ENCODE data around the gene RNF222. TPM values are rescaled to one million over a fixed set of nuclear protein-coding genes. Genes with fewer than 3 reads are reported as not detected.

RNF222 gene
- total RNA-seq, 4 donors from 2014 or later = 0.15 to 0.23 TPM; not detected in 2

DNA sequence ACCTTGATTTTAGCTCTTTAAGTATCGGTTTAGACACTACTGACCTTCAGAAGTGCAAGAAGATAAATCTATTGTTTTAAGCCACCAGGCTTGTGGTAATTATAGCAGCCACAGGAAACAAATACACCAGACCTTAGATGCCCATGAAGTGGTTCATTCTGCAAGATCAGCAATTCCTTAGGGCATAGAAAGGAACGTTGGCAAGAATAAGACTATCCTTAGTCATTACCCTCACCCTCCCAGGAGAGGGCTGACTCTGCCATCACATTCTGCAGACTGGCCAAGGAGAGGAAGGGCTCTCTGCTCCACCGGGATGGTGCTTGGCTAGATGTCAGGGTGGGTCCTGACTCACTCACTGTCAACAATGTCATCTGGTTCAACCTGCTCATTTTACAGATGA, 23.9 kb upstream of the RNF222 start:
- no peak overlapping the region for H3K27ac ChIP-seq
- no peak overlapping the region for H3K4me3 ChIP-seq
- no peaks in the 10 kb centered on the region for H3K36me3 ChIP-seq
- ATAC-seq = no peak
- TF ChIP-seq POLR2A (IDR thresholded peaks at IDR 0.05) = no peak
- no peak for TF ChIP-seq POLR2AphosphoS5 (IDR thresholded peaks at IDR 0.05)
- TF ChIP-seq, protein P1, sequence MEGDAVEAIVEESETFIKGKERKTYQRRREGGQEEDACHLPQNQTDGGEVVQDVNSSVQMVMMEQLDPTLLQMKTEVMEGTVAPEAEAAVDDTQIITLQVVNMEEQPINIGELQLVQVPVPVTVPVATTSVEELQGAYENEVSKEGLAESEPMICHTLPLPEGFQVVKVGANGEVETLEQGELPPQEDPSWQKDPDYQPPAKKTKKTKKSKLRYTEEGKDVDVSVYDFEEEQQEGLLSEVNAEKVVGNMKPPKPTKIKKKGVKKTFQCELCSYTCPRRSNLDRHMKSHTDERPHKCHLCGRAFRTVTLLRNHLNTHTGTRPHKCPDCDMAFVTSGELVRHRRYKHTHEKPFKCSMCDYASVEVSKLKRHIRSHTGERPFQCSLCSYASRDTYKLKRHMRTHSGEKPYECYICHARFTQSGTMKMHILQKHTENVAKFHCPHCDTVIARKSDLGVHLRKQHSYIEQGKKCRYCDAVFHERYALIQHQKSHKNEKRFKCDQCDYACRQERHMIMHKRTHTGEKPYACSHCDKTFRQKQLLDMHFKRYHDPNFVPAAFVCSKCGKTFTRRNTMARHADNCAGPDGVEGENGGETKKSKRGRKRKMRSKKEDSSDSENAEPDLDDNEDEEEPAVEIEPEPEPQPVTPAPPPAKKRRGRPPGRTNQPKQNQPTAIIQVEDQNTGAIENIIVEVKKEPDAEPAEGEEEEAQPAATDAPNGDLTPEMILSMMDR (IDR thresholded peaks at IDR 0.05) = no peak
- TF ChIP-seq EP300 (IDR thresholded peaks at IDR 0.05) = no peak
- peaks cover 0 to 16% (median 5%) of the 10 kb centered on the region in 3 donors for H3K4me1 ChIP-seq
- no peaks in the 10 kb centered on the region for H3K9me3 ChIP-seq
- no peaks in the 10 kb centered on the region for H3K27me3 ChIP-seq
- WGBS, 2 donors (ENCODE audit: low coverage in 1 of 2) = 21 to 60% methylated on average over 2 to 3 of the region's 3 CpGs

DNA sequence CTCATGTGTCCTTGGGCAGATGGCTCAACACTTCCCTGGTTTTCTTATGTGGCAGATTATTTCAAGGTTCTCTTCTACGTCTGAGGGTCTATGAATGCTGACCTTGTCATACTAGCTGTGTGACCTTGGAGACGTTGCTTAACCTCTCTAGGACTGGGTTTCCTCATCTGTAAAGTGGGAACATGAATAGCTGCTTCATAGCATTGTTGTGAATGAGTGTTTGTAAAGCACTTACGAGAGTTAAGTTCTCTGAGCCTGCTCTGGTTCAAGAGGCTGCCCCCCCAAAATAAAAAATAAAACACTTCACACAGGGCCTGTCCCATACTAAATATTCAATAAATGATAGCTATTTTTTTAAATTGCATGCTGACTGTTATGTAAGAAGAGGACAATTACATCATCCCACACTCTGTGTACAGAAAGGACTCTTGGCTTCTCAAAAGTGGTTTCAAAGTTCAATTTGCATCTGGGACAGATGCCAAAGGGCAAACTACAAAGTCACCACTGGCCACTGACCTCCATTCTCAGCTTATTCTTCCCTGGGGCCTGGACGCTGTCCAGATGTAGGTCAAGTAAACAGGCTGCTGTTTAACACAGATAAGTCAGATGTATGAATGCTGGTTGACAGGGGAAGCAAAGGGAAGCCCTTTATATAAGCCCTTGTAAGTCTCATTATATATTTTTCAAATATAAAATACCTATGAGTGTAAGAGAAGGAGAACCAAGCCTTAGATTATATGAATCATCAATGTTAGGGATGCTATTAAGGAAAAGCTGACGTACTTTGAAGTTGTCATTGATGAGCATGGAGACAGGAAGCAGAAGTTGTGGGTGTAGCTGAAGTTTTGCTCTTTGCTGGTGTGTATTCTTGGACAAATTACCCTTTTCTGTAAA, 22.7 kb upstream of the RNF222 start:
- TF ChIP-seq, protein P1 (IDR thresholded peaks at IDR 0.05) = no peak
- TF ChIP-seq EP300 (IDR thresholded peaks at IDR 0.05) = no peak
- peak; percentile 65 for TF ChIP-seq POLR2AphosphoS5 (IDR thresholded peaks at IDR 0.05)
- no peak for TF ChIP-seq POLR2A (IDR thresholded peaks at IDR 0.05)
- peaks cover 0 to 16% (median 5%) of the 10 kb centered on the region in 3 donors for H3K4me1 ChIP-seq
- ATAC-seq = peak; percentile 76
- H3K4me3 ChIP-seq = no peak overlapping the region
- 24 to 29% methylated on average over 2 to 5 of the region's 5 CpGs for WGBS, 2 donors (ENCODE audit: low coverage in 1 of 2)
- peak overlapping the region in 3 of 4 donors; percentile 11 to 51 (median 49) for H3K27ac ChIP-seq
- H3K27me3 ChIP-seq = peaks cover 10% of the 10 kb centered on the region
- no peaks in the 10 kb centered on the region for H3K36me3 ChIP-seq
- H3K9me3 ChIP-seq = no peaks in the 10 kb centered on the region

DNA sequence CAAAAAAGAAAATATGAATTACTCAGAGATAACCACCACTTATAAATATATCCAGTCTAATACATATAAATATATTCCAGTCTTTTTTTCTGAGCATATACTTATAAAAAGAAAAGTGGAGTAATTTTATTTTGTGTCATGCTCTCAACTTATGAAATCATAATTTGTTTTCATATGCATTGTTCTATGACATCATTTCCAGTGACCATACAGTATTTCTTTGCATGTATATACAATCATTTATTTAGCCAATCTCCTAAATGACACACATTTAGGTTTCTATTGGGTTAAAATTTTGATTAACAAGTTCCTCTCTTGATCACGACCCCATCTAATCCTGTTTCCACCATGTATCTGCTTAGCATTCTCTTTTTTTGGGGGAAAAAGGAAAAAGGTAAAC, 21.7 kb upstream of the RNF222 start:
- Histone ChIP-seq H3K4me3 (no peak overlapping the region), H3K27me3 (peaks cover 20% of the 10 kb centered on the region), H3K9me3 (no peaks in the 10 kb centered on the region), H3K4me1 (peaks cover 0 to 16% (median 5%) of the 10 kb centered on the region in 3 donors), H3K36me3 (no peaks in the 10 kb centered on the region), H3K27ac (no peak overlapping the region)
- TF ChIP-seq POLR2AphosphoS5 (IDR thresholded peaks at IDR 0.05) = no peak
- TF ChIP-seq, protein P1 (IDR thresholded peaks at IDR 0.05) = no peak
- TF ChIP-seq POLR2A (IDR thresholded peaks at IDR 0.05) = no peak
- no peak for TF ChIP-seq EP300 (IDR thresholded peaks at IDR 0.05)
- WGBS, 2 donors (ENCODE audit: low coverage in 1 of 2) = 43 to 90% methylated on average over 1 of the region's 1 CpG
- ATAC-seq = no peak

DNA sequence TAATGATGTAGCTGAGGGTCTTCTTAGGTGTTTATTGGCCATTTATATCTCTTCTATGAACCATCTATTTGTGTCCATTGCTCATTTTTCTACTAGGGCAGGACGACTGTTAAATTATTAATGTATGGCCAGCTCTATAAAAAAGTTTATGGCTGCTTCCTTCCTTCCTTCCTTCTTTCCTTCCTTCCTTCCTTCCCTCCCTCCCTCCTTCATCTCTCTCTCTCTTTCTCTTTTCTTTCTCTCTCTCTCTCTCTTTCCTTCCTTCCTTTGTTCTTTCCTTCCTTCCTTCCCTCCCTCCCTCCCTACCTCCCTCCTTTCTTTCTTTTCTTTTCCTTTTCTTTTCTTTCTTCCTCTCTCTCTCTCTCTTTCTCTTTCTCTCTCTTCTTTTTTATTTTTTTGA, 20.8 kb upstream of the RNF222 start:
- no peak overlapping the region for H3K4me3 ChIP-seq
- peaks cover 22% of the 10 kb centered on the region for H3K27me3 ChIP-seq
- 31 to 44% methylated on average over 1 of the region's 1 CpG for WGBS, 2 donors (ENCODE audit: low coverage in 1 of 2)
- TF ChIP-seq EP300 (IDR thresholded peaks at IDR 0.05) (no peak), POLR2AphosphoS5 (IDR thresholded peaks at IDR 0.05) (no peak)
- TF ChIP-seq, protein P1 (IDR thresholded peaks at IDR 0.05) = no peak
- no peak overlapping the region for H3K27ac ChIP-seq
- ATAC-seq = no peak
- peaks cover 0 to 16% (median 5%) of the 10 kb centered on the region in 3 donors for H3K4me1 ChIP-seq
- no peaks in the 10 kb centered on the region for H3K36me3 ChIP-seq
- no peaks in the 10 kb centered on the region for H3K9me3 ChIP-seq

DNA sequence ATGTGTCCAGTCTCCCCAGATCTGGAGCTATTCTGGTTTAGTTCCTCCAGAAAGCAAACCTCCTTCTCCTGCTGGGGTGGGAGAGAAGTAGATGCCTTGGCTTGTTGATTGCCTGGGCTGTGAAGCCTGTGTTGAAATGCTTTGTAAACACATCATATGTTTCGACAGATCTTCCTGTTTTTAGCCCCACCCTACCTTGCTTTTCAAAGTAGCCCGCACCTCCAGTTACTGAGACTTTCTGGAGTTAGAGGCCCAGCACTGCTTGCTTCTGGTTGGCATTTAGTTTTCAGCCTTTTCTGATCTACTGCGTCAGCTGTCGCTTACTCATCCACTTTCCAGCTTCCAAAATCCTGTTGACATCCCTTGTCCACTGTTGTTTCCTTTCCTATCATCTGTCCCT, 20.2 kb upstream of the RNF222 start:
- no peaks in the 10 kb centered on the region for H3K36me3 ChIP-seq
- 87 to 89% methylated on average over 3 to 4 of the region's 4 CpGs for WGBS, 2 donors (ENCODE audit: low coverage in 1 of 2)
- no peak for TF ChIP-seq POLR2AphosphoS5 (IDR thresholded peaks at IDR 0.05)
- TF ChIP-seq, protein P1 (IDR thresholded peaks at IDR 0.05) = no peak
- no peak for TF ChIP-seq POLR2A (IDR thresholded peaks at IDR 0.05)
- no peak for TF ChIP-seq EP300 (IDR thresholded peaks at IDR 0.05)
- peaks cover 0 to 16% (median 5%) of the 10 kb centered on the region in 3 donors for H3K4me1 ChIP-seq
- no peak overlapping the region for H3K4me3 ChIP-seq
- no peak overlapping the region for H3K27ac ChIP-seq
- H3K27me3 ChIP-seq = peaks cover 22% of the 10 kb centered on the region
- no peak for ATAC-seq
- no peaks in the 10 kb centered on the region for H3K9me3 ChIP-seq
